Urinary bladder (tissue), 4 donors: ENCODE results near the gene ZNF385B. TPM values are rescaled to one million over a fixed set of nuclear protein-coding genes. Genes with fewer than 3 reads are reported as not detected.

ENCODE experiments used
- DNase-seq: peaks from one replicate; pipeline ENCODE4 v3.0.0-alpha.2; 2015; ENCODE audit errors: extremely low spot score
- H3K27ac ChIP-seq: one replicate; pipeline ENCODE4 v1.5.1; 2013; ENCODE audit warnings: low read depth, mild to moderate bottlenecking, moderate library complexity
- H3K36me3 ChIP-seq: one replicate; pipeline ENCODE4 v1.6.1; 2013; ENCODE audit warnings: mild to moderate bottlenecking, moderate library complexity; ENCODE audit not compliant: insufficient read depth
- H3K4me1 ChIP-seq: one replicate; pipeline ENCODE4 v1.6.1; 2013; ENCODE audit warnings: mild to moderate bottlenecking, moderate library complexity; ENCODE audit not compliant: insufficient read depth
- H3K4me3 ChIP-seq: one replicate; pipeline ENCODE4 v1.5.1; 2013; ENCODE audit warnings: low read depth, low read length
- WGBS: extraction: QIAGEN DNeasy Blood & Tissue Kit; methylation state at CpG from one replicate; pipeline ENCODE4 v1.1.7; 2013; 5-methylcytosine and 5-hydroxymethylcytosine counted together
- polyA plus RNA-seq: library from polyadenylated mRNA; stranded (reverse); fragments of 200-250 nt; gene quantifications from one replicate; pipeline ENCODE4 v1.2.3, GENCODE V29; 2013
- total RNA-seq: library from RNA; depleted of rRNA; stranded (reverse); fragments of >200 nt; gene quantifications from one replicate; pipeline ENCODE4 v1.2.3, GENCODE V29; 2014
- donor health status: healthy with polysubstance abuse.
- donor health status: healthy.

The ZNF385B gene
- total and polyA plus RNA-seq, 2 donors = 0.47 to 2.5 TPM

DNA sequence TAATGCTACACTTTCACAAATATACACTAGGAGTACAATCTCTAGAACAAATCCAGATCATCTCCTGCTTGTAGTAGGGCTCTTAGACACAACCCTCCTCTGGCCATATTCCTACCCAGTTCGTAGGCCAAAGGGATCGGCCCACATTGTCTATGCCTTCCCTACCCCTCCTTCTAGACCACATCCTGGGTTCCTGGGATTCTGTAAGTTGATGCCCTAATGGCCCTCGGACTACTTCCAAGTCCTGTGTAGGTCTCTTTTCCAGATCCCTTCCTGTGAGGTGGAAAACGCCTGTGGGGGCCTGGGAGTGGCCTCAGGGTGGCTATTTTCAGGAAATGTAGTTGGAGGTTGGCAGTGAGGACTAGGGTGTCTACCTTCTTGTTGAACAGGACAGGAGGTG lies 289.7 kb downstream of the ZNF385B start:
- Histone ChIP-seq H3K4me3 (no peak overlapping the region), H3K4me1 (peaks cover 2% of the 10 kb centered on the region), H3K27ac (no peak overlapping the region), H3K36me3 (no peaks in the 10 kb centered on the region)
- DNase-seq = no peak
- WGBS = 92% methylated on average over 4 of the region's 4 CpGs

- Histone ChIP-seq H3K36me3 (no peaks in the 10 kb centered on the region), H3K4me1 (peaks cover 2% of the 10 kb centered on the region), H3K4me3 (no peak overlapping the region), H3K27ac (no peak overlapping the region)
- WGBS = 47% methylated on average over 1 of the region's 1 CpG
- no peak for DNase-seq
Measured at GRCh38 chr2:179571252-179571651, 290.2 kb downstream of the ZNF385B start.

DNA sequence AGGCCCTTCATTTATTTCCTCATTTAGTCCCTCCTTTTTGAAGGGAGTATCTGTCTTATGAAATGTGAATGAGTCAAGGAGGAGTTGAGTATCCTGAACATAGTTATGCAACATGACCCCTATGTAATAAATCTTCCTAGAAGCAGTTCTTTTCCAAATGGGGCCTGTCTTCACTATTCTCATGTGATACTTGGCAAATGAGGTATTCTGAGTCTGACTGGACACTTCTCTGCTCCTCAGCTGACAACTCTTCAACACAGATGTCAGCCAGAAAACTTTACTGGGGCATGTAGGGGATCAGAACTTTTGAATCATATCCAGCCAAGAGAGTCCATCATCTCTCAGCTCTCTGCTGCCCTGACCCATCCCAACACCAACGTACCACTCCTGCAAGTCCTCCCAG lies 291.6 kb downstream of the ZNF385B start:
- no peak for DNase-seq
- Histone ChIP-seq H3K4me1 (peaks cover 2% of the 10 kb centered on the region), H3K27ac (no peak overlapping the region), H3K4me3 (no peak overlapping the region), H3K36me3 (no peaks in the 10 kb centered on the region)
- 44% methylated on average over 1 of the region's 1 CpG for WGBS

DNA sequence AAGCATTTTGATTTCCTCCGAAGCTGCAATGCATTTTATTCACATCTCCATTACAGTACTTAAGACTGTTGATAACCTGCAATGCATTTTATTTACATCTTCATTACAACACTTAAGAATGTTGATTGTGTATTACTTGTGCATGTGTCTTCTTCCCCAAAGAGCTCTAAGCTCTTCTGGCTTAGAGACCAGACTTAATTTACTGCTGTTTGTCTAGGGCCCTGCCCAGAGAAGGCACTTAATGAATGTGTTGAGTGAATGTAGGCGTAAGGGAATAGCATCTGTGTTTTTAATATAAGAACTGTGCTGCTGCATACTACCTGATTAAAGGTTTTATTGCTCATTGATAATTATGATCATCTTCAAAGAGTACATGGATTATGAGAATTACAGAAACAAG lies 295.6 kb downstream of the ZNF385B start:
- H3K4me1 ChIP-seq = peaks cover 2% of the 10 kb centered on the region
- no peak overlapping the region for H3K4me3 ChIP-seq
- WGBS = 61% methylated on average over 2 of the region's 2 CpGs

DNA sequence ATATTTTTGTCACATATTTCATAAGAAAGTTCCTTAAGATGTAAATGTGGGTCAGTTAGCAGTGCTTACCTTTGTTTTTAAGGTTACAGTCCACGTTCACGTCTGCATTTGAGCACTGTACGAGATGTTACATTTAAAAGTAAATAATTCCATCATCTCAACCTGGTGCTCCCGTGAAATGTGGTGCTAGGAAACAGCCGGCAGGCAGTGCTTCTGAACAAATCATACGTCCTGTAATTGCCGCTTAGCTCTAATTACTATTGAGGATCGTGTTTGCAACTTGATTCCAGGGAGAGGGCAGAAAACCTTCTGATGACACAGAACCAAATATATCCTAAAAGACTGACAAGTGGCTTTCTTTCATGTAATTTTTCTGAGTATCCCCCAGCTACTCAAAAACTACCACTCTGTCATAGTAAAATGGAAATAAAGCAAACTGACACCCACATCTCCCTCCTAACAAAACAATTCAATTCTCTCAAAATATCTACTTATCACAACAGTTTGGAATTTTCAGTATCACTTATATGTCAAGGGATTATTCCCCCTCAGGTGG lies 299.0 kb downstream of the ZNF385B start:
- DNase-seq = no peak
- H3K36me3 ChIP-seq = no peaks in the 10 kb centered on the region
- 50% methylated on average over 8 of the region's 8 CpGs for WGBS

More for the DNA sequence above, 295.6 kb downstream of the ZNF385B start:
- no peak overlapping the region for H3K27ac ChIP-seq
- H3K36me3 ChIP-seq = no peaks in the 10 kb centered on the region
- DNase-seq = no peak

DNA sequence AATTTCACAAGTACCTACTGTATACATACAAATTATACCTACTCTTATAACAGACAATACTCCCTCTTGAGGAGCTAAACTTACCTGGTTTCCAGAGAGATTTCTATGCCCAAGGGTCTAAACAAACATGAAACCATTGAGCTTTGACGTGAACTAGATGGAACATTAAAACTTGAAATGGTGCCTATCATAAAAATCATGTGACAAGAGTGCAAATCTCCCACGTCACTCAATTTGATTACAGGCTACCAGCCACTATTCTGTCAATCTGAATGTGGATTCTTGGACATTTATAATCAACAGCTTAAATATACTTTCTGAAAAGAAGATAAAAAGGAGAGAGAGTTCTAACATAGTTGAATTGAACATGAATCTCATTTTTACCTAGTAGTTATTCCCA lies 299.7 kb downstream of the ZNF385B start:
- WGBS = 77% methylated on average over 2 of the region's 2 CpGs
- H3K27ac ChIP-seq = no peak overlapping the region

More for the DNA sequence above, 299.0 kb downstream of the ZNF385B start:
- no peak overlapping the region for H3K27ac ChIP-seq
- no peak overlapping the region for H3K4me3 ChIP-seq
- no peaks in the 10 kb centered on the region for H3K4me1 ChIP-seq

GRCh38 chr2:179560257-179560735 lies 301.1 kb downstream of the ZNF385B start:
- Histone ChIP-seq H3K4me3 (no peak overlapping the region), H3K4me1 (no peaks in the 10 kb centered on the region), H3K27ac (no peak overlapping the region), H3K36me3 (no peaks in the 10 kb centered on the region)
- 97% methylated on average over 1 of the region's 1 CpG for WGBS
- no peak for DNase-seq

More for the DNA sequence above, 299.7 kb downstream of the ZNF385B start:
- no peaks in the 10 kb centered on the region for H3K4me1 ChIP-seq
- no peaks in the 10 kb centered on the region for H3K36me3 ChIP-seq
- DNase-seq = no peak
- H3K4me3 ChIP-seq = no peak overlapping the region

DNA sequence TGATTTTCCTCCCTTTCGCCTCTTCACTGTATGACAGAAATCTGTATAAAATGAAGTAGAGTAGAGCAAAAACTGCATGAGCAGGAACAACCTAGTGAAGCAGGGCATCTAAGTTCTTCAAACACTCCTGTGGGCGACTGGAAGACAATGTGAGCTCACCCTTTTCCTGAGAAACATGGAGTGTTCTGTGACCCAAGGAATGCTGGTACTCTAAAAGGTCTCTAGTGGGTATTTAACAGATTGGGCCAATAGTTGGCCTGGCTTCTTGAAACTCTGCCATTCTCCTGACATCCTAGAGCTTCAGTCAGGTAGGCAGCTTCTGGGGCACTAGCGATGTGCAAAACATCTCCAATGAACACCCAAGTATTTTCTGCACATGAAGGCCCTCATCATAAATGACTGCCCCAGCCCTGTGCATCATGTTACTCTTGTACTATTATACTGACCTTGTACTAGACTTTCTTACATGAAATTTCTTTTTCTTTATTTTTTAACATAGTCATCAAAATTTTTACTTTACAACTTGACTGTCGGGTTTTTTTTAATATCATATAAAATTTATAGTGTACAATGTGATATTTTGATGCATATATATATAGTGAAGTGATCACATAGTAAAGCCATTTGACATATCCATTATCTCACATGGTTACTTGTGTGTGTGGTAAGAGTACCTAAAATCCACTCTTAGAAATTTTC lies 302.2 kb downstream of the ZNF385B start:
- no peak overlapping the region for H3K4me3 ChIP-seq
- 96% methylated on average over 4 of the region's 4 CpGs for WGBS
- no peak overlapping the region for H3K27ac ChIP-seq
- no peak for DNase-seq
- H3K4me1 ChIP-seq = no peaks in the 10 kb centered on the region
- H3K36me3 ChIP-seq = no peaks in the 10 kb centered on the region

DNA sequence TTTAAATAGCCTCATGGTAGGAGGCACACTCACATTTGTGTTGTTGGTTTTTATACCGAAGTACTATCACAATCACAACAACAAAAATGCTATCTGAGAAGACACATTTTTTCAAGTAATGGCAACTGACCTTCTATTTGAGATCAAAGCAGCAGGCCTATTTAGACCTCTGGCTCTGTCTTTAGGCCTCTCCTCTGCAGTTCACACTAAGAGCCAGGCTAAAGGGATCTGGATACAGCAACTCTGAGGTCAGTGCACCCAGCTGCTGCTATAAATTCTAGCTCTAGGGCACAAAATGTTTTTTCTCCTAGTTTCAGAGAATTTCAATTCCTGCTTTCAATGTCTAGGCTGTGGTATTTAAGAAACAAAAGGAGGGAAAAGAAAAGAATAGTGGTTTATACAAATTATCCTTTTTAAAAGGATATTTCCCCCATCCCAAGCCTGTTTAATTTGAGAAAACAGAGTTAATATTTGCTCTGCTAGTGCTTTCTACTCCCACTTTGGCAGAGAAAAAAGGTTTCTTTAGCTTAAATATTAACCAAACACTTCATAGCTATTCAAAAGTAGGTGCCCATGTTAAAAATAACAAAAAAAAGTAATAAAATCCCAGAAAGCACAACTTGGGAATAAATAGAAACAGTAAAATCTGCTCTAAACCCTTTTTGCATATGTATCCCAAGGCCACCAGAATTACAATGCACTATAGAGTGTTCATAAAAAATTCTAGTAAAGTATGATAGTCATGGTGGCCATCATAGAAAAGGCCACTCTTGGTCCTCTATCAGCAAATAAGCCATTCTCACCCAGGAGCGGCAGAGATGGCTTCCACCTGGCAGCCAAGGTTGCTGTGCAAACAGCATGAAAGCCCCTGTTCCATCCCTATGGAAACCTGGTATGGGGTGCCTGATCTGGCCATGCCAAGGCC lies 303.1 kb downstream of the ZNF385B start:
- Histone ChIP-seq H3K27ac (no peak overlapping the region), H3K36me3 (no peaks in the 10 kb centered on the region), H3K4me3 (no peak overlapping the region), H3K4me1 (no peaks in the 10 kb centered on the region)
- DNase-seq = no peak
- 86% methylated on average over 2 of the region's 2 CpGs for WGBS

DNA sequence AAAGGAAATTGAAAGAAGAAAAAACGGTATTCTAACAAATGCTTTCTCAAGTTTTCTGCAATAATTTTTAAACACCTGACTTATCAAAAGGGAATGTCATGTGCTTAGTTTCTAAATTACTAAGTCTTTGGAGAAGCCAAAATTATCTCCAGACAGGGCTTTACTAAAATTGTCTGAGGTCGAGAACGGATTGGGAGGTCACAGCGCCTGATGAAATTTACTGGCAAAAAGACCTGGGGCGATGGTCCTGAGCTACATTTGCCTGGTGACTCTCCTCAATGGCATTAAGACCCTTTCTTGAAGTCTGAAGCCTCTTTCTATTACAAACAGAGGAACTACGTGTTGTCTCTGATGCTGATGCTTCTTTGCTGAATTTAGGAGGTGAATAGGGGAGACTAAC lies 305.0 kb downstream of the ZNF385B start:
- WGBS = 65% methylated on average over 6 of the region's 6 CpGs
- Histone ChIP-seq H3K36me3 (no peaks in the 10 kb centered on the region), H3K27ac (no peak overlapping the region), H3K4me3 (no peak overlapping the region), H3K4me1 (no peaks in the 10 kb centered on the region)
- no peak for DNase-seq

DNA sequence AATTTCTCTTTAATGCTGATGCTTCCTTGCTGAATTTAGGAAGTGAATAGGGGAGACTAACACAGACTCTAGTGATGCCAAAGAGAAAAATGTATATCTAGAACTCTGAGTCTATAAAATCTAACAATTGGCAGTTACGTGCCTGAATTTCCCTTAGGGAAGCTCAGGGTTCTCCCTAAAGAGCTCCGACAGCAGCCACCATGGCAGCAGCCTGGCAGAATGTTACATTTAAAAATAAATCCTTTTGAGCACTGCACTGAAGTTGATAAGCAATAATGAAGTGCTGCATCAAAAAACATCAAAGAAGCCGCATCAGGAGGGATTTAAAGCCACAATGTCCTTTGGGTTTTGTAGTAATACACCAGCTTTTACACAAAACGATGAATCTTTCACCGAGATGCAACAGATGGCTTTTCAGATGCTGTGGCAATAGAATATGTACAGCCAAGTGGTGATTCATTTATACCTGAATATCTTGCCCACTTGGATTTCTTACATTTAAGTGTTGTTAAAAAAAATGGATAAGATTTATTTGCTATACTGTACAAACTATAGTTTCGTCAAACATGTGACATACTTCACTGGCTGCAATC lies 305.6 kb downstream of the ZNF385B start:
- Histone ChIP-seq H3K4me3 (no peak overlapping the region), H3K27ac (no peak overlapping the region), H3K36me3 (no peaks in the 10 kb centered on the region), H3K4me1 (no peaks in the 10 kb centered on the region)
- DNase-seq = no peak
- WGBS = 57% methylated on average over 6 of the region's 6 CpGs

DNA sequence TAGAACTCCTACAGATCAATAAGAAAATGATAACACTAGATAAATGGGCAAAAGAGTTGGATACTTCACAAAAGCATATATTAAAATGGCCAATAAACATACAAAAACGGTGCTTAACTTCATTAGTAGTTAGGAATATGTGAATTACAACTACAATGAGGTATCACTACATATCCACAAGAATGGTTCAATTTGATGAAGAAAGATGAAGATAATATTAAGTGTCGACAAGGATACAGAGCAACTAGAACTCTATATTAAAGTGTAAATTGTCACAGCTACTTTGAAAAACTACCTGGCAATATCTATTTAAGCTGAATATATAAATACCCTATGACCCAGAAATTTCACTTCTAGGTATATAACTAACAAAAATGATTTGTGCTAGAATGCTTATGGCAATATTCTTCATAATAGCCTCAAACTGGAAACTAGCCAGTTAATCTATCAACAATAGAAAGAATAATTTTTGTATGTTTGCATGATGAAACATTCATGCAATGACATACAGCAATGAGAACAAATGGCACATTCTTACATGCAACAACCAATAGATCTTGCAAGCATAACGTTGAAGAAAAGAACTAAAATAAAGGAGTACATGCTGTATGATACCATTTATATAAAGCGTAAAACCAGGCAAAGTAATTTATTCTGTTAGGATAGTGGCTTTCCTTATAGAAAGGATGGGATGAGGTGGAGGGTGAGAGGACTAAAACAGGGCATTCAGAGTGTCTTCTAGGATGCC lies 306.6 kb downstream of the ZNF385B start:
- no peaks in the 10 kb centered on the region for H3K36me3 ChIP-seq
- no peak overlapping the region for H3K27ac ChIP-seq
- no peaks in the 10 kb centered on the region for H3K4me1 ChIP-seq
- 90% methylated on average over 4 of the region's 4 CpGs for whole genome bisulfite sequencing
- H3K4me3 ChIP-seq = no peak overlapping the region
- no peak for DNase-seq

- H3K36me3 ChIP-seq = no peaks in the 10 kb centered on the region
- DNase-seq = no peak
- H3K4me1 ChIP-seq = no peaks in the 10 kb centered on the region
- 89% methylated on average over 3 of the region's 3 CpGs for WGBS
- H3K4me3 ChIP-seq = no peak overlapping the region
- H3K27ac ChIP-seq = no peak overlapping the region
Measured at GRCh38 chr2:179553382-179553781, 308.0 kb downstream of the ZNF385B start.
